Loucy (cell line): ENCODE results near the gene CD1D.

Experiments used
- H2AFZ ChIP-seq: fragments of 200-600 bp; sonication (generic); 2 replicates; pipeline ENCODE4 v1.6.0; 2016; ENCODE audit warnings: antibody characterized with exemption, mild to moderate bottlenecking, low read length, moderate library complexity
- H3F3A ChIP-seq: fragments of 200-600 bp; 2 replicates; pipeline ENCODE4 v1.6.0; 2016; ENCODE audit warnings: antibody characterized with exemption, low read depth, mild to moderate bottlenecking
- H3K27me3 ChIP-seq: fragments of 200-600 bp; sonication (generic); 2 replicates; pipeline ENCODE4 v1.6.1; 2014; ENCODE audit warnings: low read length, mild to moderate bottlenecking; ENCODE audit not compliant: insufficient read depth, poor library complexity, severe bottlenecking
- H3K36me3 ChIP-seq: fragments of 200-600 bp; sonication (generic); 2 replicates; pipeline ENCODE4 v1.6.1; 2016; ENCODE audit warnings: low read length; ENCODE audit not compliant: insufficient read depth
- H3K4me1 ChIP-seq: fragments of 200-600 bp; sonication (generic); 2 replicates; pipeline ENCODE4 v1.5.1; 2014; ENCODE audit warnings: low read length, mild to moderate bottlenecking; ENCODE audit not compliant: insufficient read depth, poor library complexity, severe bottlenecking
- H3K4me2 ChIP-seq: fragments of 200-600 bp; sonication (generic); 2 replicates; pipeline ENCODE4 v1.6.0; 2014; ENCODE audit warnings: antibody characterized with exemption, low read length, low read depth, mild to moderate bottlenecking; ENCODE audit not compliant: poor library complexity, severe bottlenecking
- H3K4me3 ChIP-seq: fragments of 200-600 bp; sonication (generic); 2 replicates; pipeline ENCODE4 v1.5.1; 2014; ENCODE audit warnings: low read length, mild to moderate bottlenecking, mixed read lengths; ENCODE audit not compliant: poor library complexity, severe bottlenecking
- H3K79me2 ChIP-seq: fragments of 200-600 bp; sonication (generic); 2 replicates; pipeline ENCODE4 v1.6.1; 2014; ENCODE audit warnings: low read length; ENCODE audit not compliant: insufficient read depth
- H3K9ac ChIP-seq: fragments of 200-600 bp; sonication (generic); 2 replicates; pipeline ENCODE4 v1.6.0; 2014; ENCODE audit warnings: mild to moderate bottlenecking, low read depth, low read length, moderate library complexity; ENCODE audit not compliant: poor library complexity, severe bottlenecking
- H3K9me2 ChIP-seq: fragments of 200-600 bp; sonication (generic); replicated peaks from 2 replicates; pipeline ENCODE4 v1.6.1; 2016; ENCODE audit warnings: low read depth, low read length, mixed read lengths
- H3K9me3 ChIP-seq: fragments of 200-600 bp; sonication (generic); 2 replicates; pipeline ENCODE4 v1.6.1; 2014; ENCODE audit warnings: mild to moderate bottlenecking, antibody characterized with exemption, low read length, low read depth; ENCODE audit not compliant: insufficient read depth
- H4K20me1 ChIP-seq: fragments of 200-600 bp; sonication (generic); 2 replicates; pipeline ENCODE4 v1.6.0; 2014; ENCODE audit warnings: antibody characterized with exemption, low read length, mild to moderate bottlenecking; ENCODE audit not compliant: insufficient read depth, poor library complexity, severe bottlenecking
- CTCF ChIP-seq: fragments of 200-600 bp; sonication (generic); conservative IDR thresholded peaks from 2 replicates; pipeline ENCODE4 v1.5.1; 2014; ENCODE audit warnings: mild to moderate bottlenecking, antibody characterized with exemption, low read length
- EZH2phosphoT487 ChIP-seq: fragments of 200-600 bp; IDR thresholded peaks from 2 replicates; pipeline ENCODE4 v1.6.1; 2018; ENCODE audit warnings: antibody characterized with exemption, mild to moderate bottlenecking, moderate library complexity, borderline replicate concordance

The CD1D gene

DNA sequence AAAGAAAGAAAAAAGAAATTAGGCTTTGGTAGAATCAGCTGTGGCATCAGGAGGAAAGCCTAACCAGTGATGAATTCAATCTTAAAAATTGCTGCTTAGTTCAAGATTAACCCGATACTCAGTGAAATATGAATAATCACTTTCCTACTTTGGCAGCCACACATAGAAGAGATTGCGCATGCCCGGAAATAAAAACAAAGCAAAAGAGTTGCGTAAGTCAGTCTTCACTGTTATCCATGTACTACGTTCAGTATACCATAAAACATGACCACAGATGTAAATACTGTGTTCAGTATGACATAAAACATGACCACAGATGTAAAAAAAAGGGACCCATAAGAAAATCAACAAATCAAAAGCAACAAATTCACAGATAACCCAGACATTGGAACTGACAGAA lies 19.2 kb downstream of the CD1D start:
- TF ChIP-seq EZH2phosphoT487 (no peak), CTCF (no peak)
- H3K9me2 ChIP-seq = no peaks in the 10 kb centered on the region
- H3K4me2 ChIP-seq = no peak overlapping the region
- no peaks in the 10 kb centered on the region for H3F3A ChIP-seq
- no peak overlapping the region for H3K9ac ChIP-seq
- H3K36me3 ChIP-seq = no peaks in the 10 kb centered on the region
- no peaks in the 10 kb centered on the region for H4K20me1 ChIP-seq
- no peaks in the 10 kb centered on the region for H3K27me3 ChIP-seq
- H2AFZ ChIP-seq = no peak overlapping the region
- H3K9me3 ChIP-seq = no peaks in the 10 kb centered on the region
- no peak overlapping the region for H3K4me3 ChIP-seq
- H3K4me1 ChIP-seq = peaks cover 8% of the 10 kb centered on the region
- no peaks in the 10 kb centered on the region for H3K79me2 ChIP-seq

DNA sequence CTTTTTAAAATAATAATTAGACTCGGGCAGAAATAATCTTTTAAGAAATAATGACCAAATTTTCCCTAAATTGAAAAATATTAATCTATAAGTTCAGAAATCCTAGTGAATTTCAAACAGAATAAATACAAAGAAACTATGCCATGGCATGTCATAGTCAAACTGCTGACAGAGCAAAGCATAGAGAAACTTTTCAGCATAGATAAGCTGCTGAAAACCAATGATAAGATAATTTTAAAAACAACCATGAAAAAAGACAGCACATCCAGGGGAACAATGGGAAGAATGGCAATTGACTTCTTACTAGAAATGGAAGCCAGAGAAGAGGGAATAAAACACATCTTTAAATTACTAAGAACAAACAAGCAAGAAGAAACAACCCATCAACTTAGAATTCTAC lies 19.8 kb downstream of the CD1D start:
- Histone ChIP-seq H3K27me3 (no peaks in the 10 kb centered on the region), H3K4me2 (no peak overlapping the region), H3K36me3 (no peaks in the 10 kb centered on the region), H3K4me3 (no peak overlapping the region), H2AFZ (no peak overlapping the region), H3K79me2 (no peaks in the 10 kb centered on the region), H3F3A (no peaks in the 10 kb centered on the region), H3K4me1 (peaks cover 8% of the 10 kb centered on the region), H3K9me2 (no peaks in the 10 kb centered on the region), H3K9me3 (no peaks in the 10 kb centered on the region), H3K9ac (no peak overlapping the region), H4K20me1 (no peaks in the 10 kb centered on the region)
- TF ChIP-seq EZH2phosphoT487 (no peak), CTCF (no peak)

GRCh38 chr1:158203693-158204457 lies 23.2 kb downstream of the CD1D start:
- H3K4me1 ChIP-seq = peaks cover 8% of the 10 kb centered on the region
- H3F3A ChIP-seq = no peaks in the 10 kb centered on the region
- H2AFZ ChIP-seq = peak overlapping the region; percentile 82
- no peaks in the 10 kb centered on the region for H3K27me3 ChIP-seq
- TF ChIP-seq EZH2phosphoT487 (no peak), CTCF (peak; percentile 92)
- no peaks in the 10 kb centered on the region for H4K20me1 ChIP-seq
- H3K79me2 ChIP-seq = no peaks in the 10 kb centered on the region
- H3K9me3 ChIP-seq = no peaks in the 10 kb centered on the region
- H3K4me3 ChIP-seq = peak overlapping the region; percentile 47
- peak overlapping the region; percentile 15 for H3K9ac ChIP-seq
- H3K9me2 ChIP-seq = no peaks in the 10 kb centered on the region
- H3K4me2 ChIP-seq = peak overlapping the region; percentile 52
- H3K36me3 ChIP-seq = no peaks in the 10 kb centered on the region
